Osteoblast (primary cell): ENCODE results near the gene HRC. TPM values are rescaled to one million over a fixed set of nuclear protein-coding genes. Genes with fewer than 3 reads are reported as not detected.

ENCODE experiments used
- DNase-seq: peaks from one replicate; pipeline ENCODE4 v3.0.0; 2011; ENCODE audit warnings: low spot score, mixed read lengths; ENCODE audit not compliant: insufficient read length; ENCODE audit errors: missing footprints
- H2AFZ ChIP-seq: 2 replicates; pipeline ENCODE4 v1.6.0; 2011; ENCODE audit warnings: mild to moderate bottlenecking, low read length
- H3K27ac ChIP-seq: 2 replicates; pipeline ENCODE4 v1.5.1; 2011; ENCODE audit warnings: mild to moderate bottlenecking, low read depth, low read length, moderate library complexity
- H3K27me3 ChIP-seq: 2 replicates; pipeline ENCODE4 v1.6.0; 2012; ENCODE audit warnings: mild to moderate bottlenecking, control low read depth, inconsistent platforms, low read length, moderate library complexity; ENCODE audit not compliant: insufficient read depth
- H3K36me3 ChIP-seq: 2 replicates; pipeline ENCODE4 v1.5.1; 2011; ENCODE audit warnings: mild to moderate bottlenecking, low read length, control low read depth, moderate library complexity; ENCODE audit not compliant: insufficient read depth
- H3K4me1 ChIP-seq: 2 replicates; pipeline ENCODE4 v1.5.1; 2011; ENCODE audit warnings: mild to moderate bottlenecking, low read length, control low read depth, moderate library complexity; ENCODE audit not compliant: insufficient read depth
- H3K4me2 ChIP-seq: 2 replicates; pipeline ENCODE4 v1.6.0; 2011; ENCODE audit warnings: mild to moderate bottlenecking, low read length; ENCODE audit not compliant: insufficient read depth
- H3K4me3 ChIP-seq: fragments of 200-600 bp; sonication (generic); 3 replicates; pipeline ENCODE4 v1.5.1; 2012; ENCODE audit warnings: mild to moderate bottlenecking, low read length, inconsistent platforms; ENCODE audit not compliant: insufficient read depth
- H3K79me2 ChIP-seq: 2 replicates; pipeline ENCODE4 v1.6.0; 2012; ENCODE audit warnings: mild to moderate bottlenecking, low read length, control low read depth, inconsistent platforms; ENCODE audit not compliant: insufficient read depth
- H3K9me3 ChIP-seq: 2 replicates; pipeline ENCODE4 v1.5.1; 2011; ENCODE audit warnings: low read depth, low read length, control low read depth
- H4K20me1 ChIP-seq: 2 replicates; pipeline ENCODE4 v1.6.0; 2012; ENCODE audit warnings: mild to moderate bottlenecking, low read length, control low read depth; ENCODE audit not compliant: insufficient read depth
- CTCF ChIP-seq: IDR thresholded peaks from 2 replicates; pipeline ENCODE4 v1.5.1; 2011; ENCODE audit warnings: mild to moderate bottlenecking, low read depth, low read length, moderate library complexity; ENCODE audit errors: extremely low read depth
- total RNA-seq: library from RNA; depleted of rRNA; stranded (reverse); fragments of >200 nt; gene quantifications from 2 replicates; pipeline ENCODE4 v1.2.3, GENCODE V29; 2012

HRC gene
- not detected in 2 replicates for total RNA-seq

GRCh38 chr19:49155005-49155819 lies at the start of gene HRC:
TSS of gene HRC (minus strand) at chr19:49155396. CDS start at chr19:49155237, 159 bp downstream.
- Histone ChIP-seq H4K20me1 (peaks cover 11% of the 10 kb centered on the region), H3K27me3 (peaks cover 3% of the 10 kb centered on the region), H3K4me3 (no peak within 1 kb of the TSS), H3K4me2 (no peak within 1 kb of the TSS), H3K4me1 (peaks cover 12% of the 10 kb centered on the region), H3K27ac (no peak within 1 kb of the TSS), H3K9me3 (no peaks in the 10 kb centered on the region), H3K79me2 (peaks cover 19% of the 10 kb centered on the region), H3K36me3 (no peaks in the 10 kb centered on the region), H2AFZ (no peak within 1 kb of the TSS)
- DNase-seq = peak; percentile 61
- TF ChIP-seq CTCF = no peak

GRCh38 chr19:49201042-49201441 lies 45.8 kb upstream of the HRC start:
- peaks cover 52% of the 10 kb centered on the region for H3K36me3 ChIP-seq

GRCh38 chr19:49200238-49200862 lies 45.2 kb upstream of the HRC start:
- Histone ChIP-seq H3K27ac (no peak overlapping the region), H3K4me3 (no peak overlapping the region), H4K20me1 (no peaks in the 10 kb centered on the region), H3K4me2 (no peak overlapping the region), H3K4me1 (peaks cover 20% of the 10 kb centered on the region), H3K27me3 (no peaks in the 10 kb centered on the region), H3K9me3 (no peaks in the 10 kb centered on the region), H2AFZ (no peak overlapping the region), H3K36me3 (peaks cover 45% of the 10 kb centered on the region), H3K79me2 (no peaks in the 10 kb centered on the region)
- no peak for TF ChIP-seq CTCF
- no peak for DNase-seq

More at GRCh38 chr19:49201042-49201441, 45.8 kb upstream of the HRC start:
- Histone ChIP-seq H2AFZ (no peak overlapping the region), H3K4me3 (no peak overlapping the region), H3K27ac (no peak overlapping the region), H3K4me1 (peaks cover 20% of the 10 kb centered on the region), H3K4me2 (no peak overlapping the region), H3K27me3 (no peaks in the 10 kb centered on the region), H4K20me1 (no peaks in the 10 kb centered on the region), H3K9me3 (no peaks in the 10 kb centered on the region), H3K79me2 (no peaks in the 10 kb centered on the region)
- TF ChIP-seq CTCF = no peak
- DNase-seq = no peak
